CD4-positive, alpha-beta T cell (primary cell): ENCODE data around the gene FAM107B. TPM values are rescaled to one million over a fixed set of nuclear protein-coding genes. Genes with fewer than 3 reads are reported as not detected.
A peak's percentile ranks its signal among the peaks of the same experiment; 100 is the strongest.
"Not testable (repeated sequence)": the region's sequence is repeated elsewhere in the genome, so short reads cannot be mapped to it uniquely, and the experiment has no call there.

Source experiments
- ATAC-seq: fragments of 200-7000 bp; cut with Tn5 transposase; one replicate; pipeline ENCODE4 v1.10.0; 2022; ENCODE audit warnings: mild to moderate bottlenecking; ENCODE audit not compliant: poor library complexity
- CTCF ChIA-PET: fragments of 350-600 bp; sonication (Branson Sonifier 250); formaldehyde crosslinking; loops from one replicate; lab custom pipeline; 2021; ENCODE audit warnings: antibody characterized with exemption, inconsistent platforms; lab: Charles Lee
- POLR2A ChIA-PET: fragments of 350-600 bp; sonication (Branson Sonifier 250); formaldehyde crosslinking; loops from one replicate; lab custom pipeline; 2021; ENCODE audit warnings: antibody characterized with exemption, inconsistent platforms; lab: Charles Lee
- DNase-seq, 14 experiments: peaks; one replicate each; pipeline ENCODE4 v3.0.0-alpha.2; 2013 to 2020; ENCODE audit warnings: mixed read lengths in 2 of 14
- H3K27ac ChIP-seq, 2 donors: one replicate each; pipeline versions ENCODE4 v1.5.1 to v1.7.0; 2013; ENCODE audit warnings: low read length in 2 of 2, low read depth in 1 of 2, mild to moderate bottlenecking in 1 of 2
- H3K27me3 ChIP-seq, 2 experiments: 1 replicate in 1 of 2; 2 replicates in 1 of 2; pipeline versions ENCODE4 v1.6.1 to v1.7.0; 2013; ENCODE audit warnings: low read length in 2 of 2, control low read depth in 1 of 2, mild to moderate bottlenecking in 1 of 2, moderate library complexity in 1 of 2; ENCODE audit not compliant: insufficient read depth in 2 of 2, control insufficient read depth in 1 of 2
- H3K36me3 ChIP-seq: one replicate; pipeline ENCODE4 v1.6.1; 2013; ENCODE audit warnings: low read length, control low read depth; ENCODE audit not compliant: insufficient read depth
- H3K4me1 ChIP-seq: one replicate; pipeline ENCODE4 v1.6.1; 2013; ENCODE audit warnings: low read length, control low read depth; ENCODE audit not compliant: insufficient read depth
- H3K4me3 ChIP-seq: one replicate; pipeline ENCODE4 v1.5.1; 2013; ENCODE audit warnings: mild to moderate bottlenecking, low read length, moderate library complexity
- H3K9me3 ChIP-seq, 2 experiments: 1 replicate in 1 of 2; 2 replicates in 1 of 2; pipeline versions ENCODE4 v1.6.1 to v1.7.0; 2013; ENCODE audit warnings: low read length in 2 of 2, mild to moderate bottlenecking in 2 of 2, control low read depth in 1 of 2, moderate library complexity in 1 of 2; ENCODE audit not compliant: control insufficient read depth in 1 of 2, insufficient read depth in 1 of 2
- H3K27ac Mint-ChIP-seq: one replicate; pipeline ENCODE4 v1.8.0; 2020; ENCODE audit warnings: mixed read lengths
- H3K27me3 Mint-ChIP-seq: one replicate; pipeline ENCODE4 v1.8.0; 2021; ENCODE audit warnings: mixed read lengths
- H3K36me3 Mint-ChIP-seq: one replicate; pipeline ENCODE4 v1.8.0; 2021; ENCODE audit warnings: low read depth, mixed read lengths
- H3K4me1 Mint-ChIP-seq: one replicate; pipeline ENCODE4 v1.8.0; 2021; ENCODE audit warnings: low read depth, mixed read lengths
- H3K4me3 Mint-ChIP-seq: one replicate; pipeline ENCODE4 v1.8.0; 2020; ENCODE audit warnings: mild to moderate bottlenecking, mixed read lengths
- H3K9me3 Mint-ChIP-seq: one replicate; pipeline ENCODE4 v1.8.0; 2020; ENCODE audit warnings: mixed read lengths
- CTCF ChIP-seq: fragments of 200-600 bp; IDR thresholded peaks from one replicate; pipeline ENCODE4 v1.8.0; 2022; ENCODE audit warnings: antibody characterized with exemption, mild to moderate bottlenecking
- intact Hi-C, 2 experiments: fragments of 100-400 bp; cut with DNase I in 1 of 2; cut with micrococcal nuclease in 1 of 2; formaldehyde crosslinking; loops; one replicate each; pipeline versions ENCODE4 v1.15.1 to v1.9.0; 2023 to 2025; cut with DNase I, micrococcal nuclease
- total RNA-seq, 174 experiments: library from RNA in 2 of 174; stranded (reverse) in 2 of 174; gene quantifications; one replicate each; pipeline ENCODE4 v1.2.3 and lab custom pipeline; 2021 to 2026

Gene FAM107B
- total RNA-seq, 2 experiments from 2014 or later: 261 to 262 TPM

DNA sequence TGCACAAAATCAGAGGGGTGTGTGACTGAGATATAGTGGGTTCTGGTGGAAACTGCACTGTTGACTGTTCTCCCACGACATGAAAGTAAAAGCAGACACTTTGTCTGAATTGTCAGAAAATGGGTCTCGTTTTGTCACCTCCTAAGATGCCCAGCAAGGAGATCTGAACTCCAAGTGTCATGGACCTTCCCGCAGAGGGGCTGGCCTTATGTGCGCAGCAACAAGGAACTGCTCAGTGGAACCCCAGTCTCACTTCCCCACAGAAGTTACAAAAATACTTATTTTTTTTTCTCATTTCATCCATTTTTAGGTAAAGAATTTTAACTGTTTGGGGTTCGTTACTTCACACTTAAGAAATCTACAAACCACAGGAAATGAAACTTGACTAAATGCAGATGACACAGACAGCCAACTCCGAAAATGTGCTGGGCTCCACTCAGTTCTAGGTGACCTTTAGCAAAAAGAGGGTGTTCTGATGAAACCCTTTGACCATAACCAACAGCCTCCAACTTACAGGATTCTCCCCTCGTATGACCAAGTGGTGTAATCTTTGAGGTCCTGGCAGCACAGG, 115.0 kb downstream of the FAM107B start:
- Histone ChIP-seq H3K4me3 (no peak overlapping the region), H3K36me3 (no peaks in the 10 kb centered on the region), H3K4me1 (peaks cover 44% of the 10 kb centered on the region), H3K9me3 (no peaks in the 10 kb centered on the region), H3K27me3 (no peaks in the 10 kb centered on the region), H3K27ac (peak overlapping the region in 1 of 2 donors; percentile 46)
- Mint-ChIP-seq H3K27ac (peak overlapping the region; percentile 85), H3K9me3 (peaks cover 7% of the 10 kb centered on the region), H3K4me1 (peaks cover 59% of the 10 kb centered on the region), H3K36me3 (no peaks in the 10 kb centered on the region), H3K27me3 (no peaks in the 10 kb centered on the region), H3K4me3 (peak overlapping the region; percentile 73)
- intact Hi-C loops: no loop called here
- DNase-seq: peak in 11 of 14 experiments; percentile 11 to 81 (median 39)
- peak; percentile 78 for ATAC-seq
- no peak for TF ChIP-seq CTCF
- CTCF ChIA-PET: interaction anchor here (1.1 kb wide), 1 partner anchor 89 kb away, joined by 3 read pairs; no protein-coding TSS in a partner anchor
- POLR2A ChIA-PET: interaction anchor here (1.0 to 1.3 kb wide), 2 partner anchors 12 to 116 kb away, joined by 3 to 5 read pairs; no protein-coding TSS in a partner anchor

DNA sequence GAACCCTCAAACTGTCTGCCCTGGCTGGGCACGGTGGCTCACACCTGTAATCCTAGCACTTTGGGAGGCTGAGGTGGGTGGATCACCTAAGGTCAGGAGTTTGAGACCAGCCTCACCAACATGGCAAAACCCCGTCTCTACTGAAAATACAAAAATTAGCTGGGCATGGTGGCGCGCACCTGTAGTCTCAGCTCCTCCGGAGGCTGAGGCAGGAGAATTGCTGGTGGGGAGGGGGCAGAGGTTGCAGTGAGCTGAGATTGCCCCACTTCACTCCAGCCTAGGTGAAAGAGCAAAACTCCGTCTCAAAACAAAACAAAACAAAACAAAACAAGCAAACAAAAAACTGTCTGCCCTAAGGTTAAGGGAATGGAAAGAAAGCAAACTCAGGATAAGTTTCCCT, 115.6 kb downstream of the FAM107B start:
- ATAC-seq, H3K36me3 ChIP-seq, H3K4me3 ChIP-seq, intact Hi-C loops, H3K9me3 ChIP-seq, H3K27me3 Mint-ChIP-seq, H3K36me3 Mint-ChIP-seq, H3K9me3 Mint-ChIP-seq, H3K27me3 ChIP-seq: not testable (repeated sequence)
- Histone ChIP-seq H3K27ac (peak overlapping the region in 1 of 2 donors; percentile 46), H3K4me1 (peaks cover 45% of the 10 kb centered on the region)
- DNase-seq: peak in 1 of 14 experiments; percentile 19
- Mint-ChIP-seq H3K4me1 (peaks cover 64% of the 10 kb centered on the region), H3K27ac (peak overlapping the region; percentile 85), H3K4me3 (peak overlapping the region; percentile 73)
- ChIA-PET CTCF (interaction anchor here (1.1 kb wide), 1 partner anchor 88 kb away, joined by 3 read pairs; no protein-coding TSS in a partner anchor), POLR2A (interaction anchor here (1.0 to 1.3 kb wide), 2 partner anchors 11 to 116 kb away, joined by 3 to 5 read pairs; no protein-coding TSS in a partner anchor)

- intact Hi-C loops: no loop called here
- no peak for TF ChIP-seq CTCF
- ATAC-seq (no peak), DNase-seq (peak in 3 of 14 experiments; percentile 27 to 33 (median 32))
- POLR2A ChIA-PET: interaction anchor here (1.0 to 1.3 kb wide), 2 partner anchors 10 to 115 kb away, joined by 3 to 5 read pairs; no protein-coding TSS in a partner anchor
- CTCF ChIA-PET: interaction anchor here (1.1 to 1.5 kb wide), 2 partner anchors 10 to 87 kb away, joined by 3 to 4 read pairs; no protein-coding TSS in a partner anchor
- Mint-ChIP-seq H3K9me3 (peaks cover 7% of the 10 kb centered on the region), H3K4me3 (peak overlapping the region; percentile 48), H3K27me3 (no peaks in the 10 kb centered on the region), H3K4me1 (peaks cover 70% of the 10 kb centered on the region), H3K36me3 (no peaks in the 10 kb centered on the region), H3K27ac (peak overlapping the region; percentile 85)
- H3K9me3 ChIP-seq: no peaks in the 10 kb centered on the region
- no peak overlapping the region for H3K27ac ChIP-seq
- H3K4me3 ChIP-seq: no peak overlapping the region
- H3K27me3 ChIP-seq: no peaks in the 10 kb centered on the region
- H3K4me1 ChIP-seq: peaks cover 50% of the 10 kb centered on the region
- H3K36me3 ChIP-seq: no peaks in the 10 kb centered on the region
Measured at GRCh38 chr10:14658331-14659127, 116.2 kb downstream of the FAM107B start.
